K562 (cell line): ENCODE results near the gene FBXL2. TPM values are rescaled to one million over a fixed set of nuclear protein-coding genes. Genes with fewer than 3 reads are reported as not detected.

ENCODE experiments used
- ATAC-seq: fragments of 200-7000 bp; cut with Tn5 transposase; 3 replicates; pipeline ENCODE4 v1.9.1; 2020; ENCODE audit warnings: moderate library complexity
- BruUV-seq: library from RNA; stranded (reverse); fragments of 400-500 nt; replicated peaks from 2 replicates; lab custom pipeline; 2021; lab: Mats Ljungman, UMichigan
- CTCF ChIA-PET: fragments of 300-600 bp; formaldehyde crosslinking; extraction: SDS; loops from one replicate; lab custom pipeline; 2021; ENCODE audit warnings: low intra/inter-chr PET ratio; lab: Yijun Ruan, JAX
- POLR2A ChIA-PET: fragments of 300-600, 350-650 bp; sonication (Branson Sonifier 250); formaldehyde crosslinking; extraction: SDS; loops from one replicate; lab custom pipeline; 2021; ENCODE audit warnings: antibody characterized with exemption, inconsistent platforms; lab: Yijun Ruan, JAX
- DNase-seq, 4 experiments: peaks; one replicate each; pipeline versions ENCODE4 v3.0.0 to v3.0.0-alpha.2; 2011 to 2018; ENCODE audit warnings: low spot score in 3 of 4, mixed read lengths in 3 of 4; ENCODE audit errors: extremely low read depth in 1 of 4
- FAIRE-seq: peaks from 2 replicates; lab custom pipeline; 2011; peaks lifted over from hg19 to GRCh38; lab: Jason Lieb, UNC
- H2AFZ ChIP-seq: 2 replicates; pipeline ENCODE4 v1.6.0; 2011; ENCODE audit warnings: low read depth, low read length, control low read depth, inconsistent platforms
- H3K27ac ChIP-seq: fragments of 200-600 bp; 3 replicates; pipeline ENCODE4 v1.8.0; 2011; ENCODE audit warnings: low read depth, mild to moderate bottlenecking, control low read depth, inconsistent platforms, low read length, moderate library complexity, mixed read lengths; ENCODE audit errors: extremely low read depth
- H3K27me3 ChIP-seq, 2 experiments: fragments of 300-600 bp in 1 of 2; 2 replicates in 1 of 2; 3 replicates in 1 of 2; pipeline versions ENCODE4 v1.6.0 to v1.8.0; 2011; ENCODE audit warnings: inconsistent platforms in 2 of 2, low read length in 2 of 2, mild to moderate bottlenecking in 1 of 2, mixed read lengths in 1 of 2, moderate library complexity in 1 of 2; ENCODE audit not compliant: control insufficient read depth in 2 of 2, insufficient read depth in 2 of 2
- H3K36me3 ChIP-seq: fragments of 300-600 bp; 3 replicates; pipeline ENCODE4 v1.8.0; 2011; ENCODE audit warnings: mild to moderate bottlenecking, low read length, inconsistent platforms; ENCODE audit not compliant: control insufficient read depth, insufficient read depth
- H3K4me1 ChIP-seq, 2 experiments: fragments of 200-600 bp in 1 of 2; replicated peaks in 1 of 2; 2 replicates in 1 of 2; 3 replicates in 1 of 2; pipeline versions ENCODE4 v1.5.1 to v1.8.0; 2011; ENCODE audit warnings: inconsistent platforms in 2 of 2, low read length in 2 of 2, mild to moderate bottlenecking in 1 of 2, mixed read lengths in 1 of 2, moderate library complexity in 1 of 2; ENCODE audit not compliant: control insufficient read depth in 2 of 2, insufficient read depth in 2 of 2
- H3K4me2 ChIP-seq: 2 replicates; pipeline ENCODE4 v1.6.1; 2011; ENCODE audit warnings: low read length, control low read depth, inconsistent platforms, mixed read lengths; ENCODE audit not compliant: insufficient read depth
- H3K4me3 ChIP-seq: fragments of 200-600 bp; sonication (generic), shearing (Covaris generic); 2 replicates; pipeline ENCODE4 v1.5.1; 2016; ENCODE audit warnings: control low read depth, inconsistent platforms
- H3K79me2 ChIP-seq: fragments of 200-600 bp; 3 replicates; pipeline ENCODE4 v1.8.0; 2011; ENCODE audit warnings: low read length, inconsistent platforms; ENCODE audit not compliant: control insufficient read depth, insufficient read depth
- H3K9ac ChIP-seq, 2 experiments: 2 replicates each; pipeline versions ENCODE4 v1.6.0 to v1.6.1; 2011; ENCODE audit warnings: low read depth in 2 of 2, low read length in 2 of 2, control low read depth in 1 of 2, inconsistent platforms in 1 of 2, mild to moderate bottlenecking in 1 of 2, mixed read lengths in 1 of 2; ENCODE audit not compliant: insufficient read depth in 1 of 2
- H3K9me1 ChIP-seq: one replicate; pipeline ENCODE4 v1.6.0; 2011; ENCODE audit warnings: inconsistent platforms, mild to moderate bottlenecking, low read length, moderate library complexity; ENCODE audit not compliant: control insufficient read depth, insufficient read depth
- H3K9me3 ChIP-seq: replicated peaks from 2 replicates; pipeline ENCODE4 v1.5.1; 2011; ENCODE audit warnings: low read depth, low read length, inconsistent platforms; ENCODE audit not compliant: control insufficient read depth, insufficient read depth
- H4K20me1 ChIP-seq: replicated peaks from 2 replicates; pipeline ENCODE4 v1.6.1; 2011; ENCODE audit warnings: low read length, inconsistent platforms, mixed read lengths; ENCODE audit not compliant: control insufficient read depth, insufficient read depth
- BRD4 ChIP-seq: fragments of 200-600 bp; sonication (generic); IDR thresholded peaks from 2 replicates; pipeline ENCODE4 v1.6.1; 2017; ENCODE audit warnings: inconsistent platforms
- NFE2L1 ChIP-seq: fragments of 450-650 bp; IDR thresholded peaks from 2 replicates; pipeline ENCODE4 v1.6.1; 2016; ENCODE audit warnings: missing genetic modification characterization, low read depth, mild to moderate bottlenecking, missing compliant biosample characterization, moderate library complexity, borderline replicate concordance
- NR2C1 ChIP-seq, 2 experiments: fragments of 450-650 bp; IDR thresholded peaks; 2 replicates each; pipeline ENCODE4 v1.6.1; 2017; ENCODE audit warnings: mild to moderate bottlenecking in 2 of 2, antibody characterized with exemption in 1 of 2, inconsistent platforms in 1 of 2, missing compliant biosample characterization in 1 of 2, missing genetic modification characterization in 1 of 2
- PHB2 ChIP-seq: fragments of 450-650 bp; IDR thresholded peaks from 2 replicates; pipeline ENCODE4 v1.6.1; 2017; ENCODE audit warnings: low read depth
- PHF20 ChIP-seq: fragments of 450-650 bp; IDR thresholded peaks from 2 replicates; pipeline ENCODE4 v1.6.1; 2018; ENCODE audit not compliant: partially characterized antibody
- RBM14 ChIP-seq: fragments of 200-400 bp; formaldehyde crosslinking; IDR thresholded peaks from 2 replicates; pipeline ENCODE4 v1.6.1; 2018; ENCODE audit warnings: low read depth, mild to moderate bottlenecking, low read length, moderate library complexity, borderline replicate concordance; ENCODE audit not compliant: insufficient read depth
- ZNF165 ChIP-seq: fragments of 250-450 bp; sonication (Bioruptor Pico); IDR thresholded peaks from 2 replicates; pipeline ENCODE4 v1.4.0; 2020; ENCODE audit warnings: borderline replicate concordance
- WGBS: fragments of 100-300 bp; shearing (Covaris generic); methylation state at CpG from one replicate; pipeline ENCODE4 v1.1.6; 2016; ENCODE audit warnings: low coverage, mixed read lengths; ENCODE audit not compliant: insufficient coverage; ENCODE audit errors: missing lambda C conversion rate; 5-methylcytosine and 5-hydroxymethylcytosine counted together
- in situ Hi-C: fragments of 300-500 bp; cut with MboI; formaldehyde crosslinking; loops from 4 replicates; pipeline ENCODE4 v1.15.0; 2018; ENCODE audit warnings: inconsistent platforms, mixed read lengths
- intact Hi-C: fragments of 100-400 bp; cut with micrococcal nuclease; formaldehyde crosslinking; loops from 2 replicates; pipeline ENCODE4 v1.14.2; 2022
- polyA plus RNA-seq, 8 experiments: library from polyadenylated mRNA; depleted of rRNA in 4 of 8; stranded (reverse) in 5 of 8; unstranded in 3 of 8; fragments of >200 nt; fragmentation: Nextera tagmentation in 2 of 8; fragmentation: Illumina TruSeq in 1 of 8; extraction: Ambion mirVana in 2 of 8; extraction: Trizol in 1 of 8; gene quantifications; 2 replicates each; pipeline versions ENCODE4 v1.2.1 to v1.2.3, GENCODE V29; 2011 to 2014; ENCODE audit warnings: inconsistent platforms in 1 of 8, missing spikeins in 1 of 8
- total RNA-seq, 7 experiments: library from RNA; depleted of rRNA in 6 of 7; stranded (reverse); fragments of >200 nt in 6 of 7; fragmentation: Illumina TruSeq in 2 of 7; extraction: Trizol in 2 of 7; gene quantifications; 2 replicates each; pipeline versions ENCODE4 v1.2.1 to v1.2.3, GENCODE V29; 2011 to 2021; ENCODE audit warnings: low replicate concordance in 1 of 7
- TF ChIP-seq, protein P1 (sequence below), 2 experiments: IDR thresholded peaks; 2 replicates each; pipeline ENCODE4 v1.6.1; 2012; ENCODE audit warnings: improper control_type of control experiment in 2 of 2, low read depth in 2 of 2, low read length in 2 of 2, borderline replicate concordance in 1 of 2
- TF ChIP-seq, protein P2 (sequence below): fragments of 450-650 bp; IDR thresholded peaks from 2 replicates; pipeline ENCODE4 v1.6.1; 2017; ENCODE audit warnings: antibody characterized with exemption, mild to moderate bottlenecking

The FBXL2 gene
- total and polyA plus RNA-seq, 9 of the 15 experiments (the other 6 are each of a cell fraction or from before 2014, with no cell fraction given): 1.3 to 6.9 (median 1.9) TPM

DNA sequence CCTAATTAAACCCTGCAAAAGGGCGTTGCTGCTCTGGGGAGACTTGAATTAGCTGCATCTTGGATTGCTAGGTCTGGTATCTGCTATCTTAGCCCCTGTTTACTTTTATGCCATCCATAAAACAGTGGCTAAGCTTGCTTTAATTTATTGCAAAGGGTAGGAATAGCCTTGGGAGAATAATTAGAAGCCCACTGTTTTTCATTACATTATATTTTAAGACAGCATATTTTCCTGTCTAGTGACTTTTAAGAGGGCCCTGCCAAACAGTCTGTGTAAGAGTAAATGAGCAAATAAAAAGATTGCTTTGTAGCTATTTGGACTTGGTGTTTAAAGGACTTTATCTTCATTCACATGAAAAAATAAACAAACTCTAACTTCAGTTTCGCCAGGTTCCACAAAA lies 41.2 kb upstream of the FBXL2 start:
- H3K9me1 ChIP-seq: no peaks in the 10 kb centered on the region
- DNase-seq (no peak), ATAC-seq (no peak), FAIRE-seq (no peak)
- in situ Hi-C loops (no loop called here), intact Hi-C loops (loop anchor here (10.0 kb wide), 1 partner anchor 291 kb away; no protein-coding TSS in a partner anchor)
- H3K4me3 ChIP-seq: no peak overlapping the region
- no peaks in the 10 kb centered on the region for H3K4me1 ChIP-seq
- no peaks in the 10 kb centered on the region for H3K79me2 ChIP-seq
- H3K9ac ChIP-seq: no peak overlapping the region
- POLR2A ChIA-PET: no interaction called here
- no peaks in the 10 kb centered on the region for H3K9me3 ChIP-seq
- H2AFZ ChIP-seq: no peak overlapping the region
- BruUV-seq: no TSS peak
- H3K27me3 ChIP-seq: peaks cover 3 to 8% of the 10 kb centered on the region in 2 experiments; a peak in 2 of 5 replicates
- CTCF ChIA-PET: no interaction called here
- WGBS: 0% methylated on average over 2 of the region's 2 CpGs
- no peaks in the 10 kb centered on the region for H3K36me3 ChIP-seq
- no peak overlapping the region for H3K27ac ChIP-seq
- TF ChIP-seq PHB2 (no peak), ZNF165 (CRISPR knock-in tag) (no peak)
- H3K4me2 ChIP-seq: no peak overlapping the region
- H4K20me1 ChIP-seq: 0 out of 2 replicates have a peak, but pooled peaks cover 4% of the 10 kb centered on the region

DNA sequence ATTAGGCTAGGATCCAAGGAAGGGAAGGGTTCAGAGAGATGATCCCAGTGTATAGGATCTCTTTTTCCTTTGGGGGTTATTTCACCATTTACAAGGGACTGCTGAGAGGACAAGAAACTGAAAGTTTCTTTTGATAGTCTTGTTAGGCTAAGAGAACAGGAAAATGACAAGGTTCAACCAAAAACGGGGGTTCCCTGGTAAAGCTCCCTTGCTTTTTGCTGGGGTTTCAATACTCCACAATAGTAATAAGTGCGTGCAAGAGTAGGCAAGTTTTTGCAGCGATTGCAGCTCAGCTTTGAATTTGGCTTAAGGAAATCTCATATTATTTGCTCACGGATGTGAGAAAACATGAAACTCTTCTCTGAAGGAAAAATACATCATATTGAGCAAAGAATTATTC lies 39.8 kb upstream of the FBXL2 start:
- Histone ChIP-seq H3K79me2 (no peaks in the 10 kb centered on the region), H3K4me1 (no peaks in the 10 kb centered on the region), H3K4me2 (no peak overlapping the region), H3K4me3 (no peak overlapping the region), H4K20me1 (no peaks in the 10 kb centered on the region), H3K9me1 (no peaks in the 10 kb centered on the region), H2AFZ (no peak overlapping the region), H3K9me3 (no peaks in the 10 kb centered on the region), H3K9ac (no peak overlapping the region), H3K27ac (no peak overlapping the region), H3K36me3 (no peaks in the 10 kb centered on the region), H3K27me3 (peaks cover 0 to 8% of the 10 kb centered on the region in 2 experiments; a peak in 2 of 5 replicates)
- 2% methylated on average over 4 of the region's 4 CpGs for WGBS
- POLR2A ChIA-PET: no interaction called here
- no peak for ATAC-seq
- no peak for DNase-seq
- in situ Hi-C loops (no loop called here), intact Hi-C loops (loop anchor here (10.0 kb wide), 1 partner anchor 293 kb away; no protein-coding TSS in a partner anchor)
- BruUV-seq: no TSS peak
- FAIRE-seq: no peak
- CTCF ChIA-PET: no interaction called here
- TF ChIP-seq, protein P1, sequence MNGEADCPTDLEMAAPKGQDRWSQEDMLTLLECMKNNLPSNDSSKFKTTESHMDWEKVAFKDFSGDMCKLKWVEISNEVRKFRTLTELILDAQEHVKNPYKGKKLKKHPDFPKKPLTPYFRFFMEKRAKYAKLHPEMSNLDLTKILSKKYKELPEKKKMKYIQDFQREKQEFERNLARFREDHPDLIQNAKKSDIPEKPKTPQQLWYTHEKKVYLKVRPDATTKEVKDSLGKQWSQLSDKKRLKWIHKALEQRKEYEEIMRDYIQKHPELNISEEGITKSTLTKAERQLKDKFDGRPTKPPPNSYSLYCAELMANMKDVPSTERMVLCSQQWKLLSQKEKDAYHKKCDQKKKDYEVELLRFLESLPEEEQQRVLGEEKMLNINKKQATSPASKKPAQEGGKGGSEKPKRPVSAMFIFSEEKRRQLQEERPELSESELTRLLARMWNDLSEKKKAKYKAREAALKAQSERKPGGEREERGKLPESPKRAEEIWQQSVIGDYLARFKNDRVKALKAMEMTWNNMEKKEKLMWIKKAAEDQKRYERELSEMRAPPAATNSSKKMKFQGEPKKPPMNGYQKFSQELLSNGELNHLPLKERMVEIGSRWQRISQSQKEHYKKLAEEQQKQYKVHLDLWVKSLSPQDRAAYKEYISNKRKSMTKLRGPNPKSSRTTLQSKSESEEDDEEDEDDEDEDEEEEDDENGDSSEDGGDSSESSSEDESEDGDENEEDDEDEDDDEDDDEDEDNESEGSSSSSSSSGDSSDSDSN (IDR thresholded peaks at IDR 0.05; ENCODE audit: borderline replicate concordance in 1 of 2, low read depth in 2 of 2, low read length in 2 of 2): no peak
- TF ChIP-seq NR2C1 (IDR thresholded peaks at IDR 0.05) (no peak), NR2C1 (tag; IDR thresholded peaks at IDR 0.05) (no peak), NFE2L1 (no peak), PHF20 (no peak), RBM14 (no peak), BRD4 (no peak)
- TF ChIP-seq, protein P2, sequence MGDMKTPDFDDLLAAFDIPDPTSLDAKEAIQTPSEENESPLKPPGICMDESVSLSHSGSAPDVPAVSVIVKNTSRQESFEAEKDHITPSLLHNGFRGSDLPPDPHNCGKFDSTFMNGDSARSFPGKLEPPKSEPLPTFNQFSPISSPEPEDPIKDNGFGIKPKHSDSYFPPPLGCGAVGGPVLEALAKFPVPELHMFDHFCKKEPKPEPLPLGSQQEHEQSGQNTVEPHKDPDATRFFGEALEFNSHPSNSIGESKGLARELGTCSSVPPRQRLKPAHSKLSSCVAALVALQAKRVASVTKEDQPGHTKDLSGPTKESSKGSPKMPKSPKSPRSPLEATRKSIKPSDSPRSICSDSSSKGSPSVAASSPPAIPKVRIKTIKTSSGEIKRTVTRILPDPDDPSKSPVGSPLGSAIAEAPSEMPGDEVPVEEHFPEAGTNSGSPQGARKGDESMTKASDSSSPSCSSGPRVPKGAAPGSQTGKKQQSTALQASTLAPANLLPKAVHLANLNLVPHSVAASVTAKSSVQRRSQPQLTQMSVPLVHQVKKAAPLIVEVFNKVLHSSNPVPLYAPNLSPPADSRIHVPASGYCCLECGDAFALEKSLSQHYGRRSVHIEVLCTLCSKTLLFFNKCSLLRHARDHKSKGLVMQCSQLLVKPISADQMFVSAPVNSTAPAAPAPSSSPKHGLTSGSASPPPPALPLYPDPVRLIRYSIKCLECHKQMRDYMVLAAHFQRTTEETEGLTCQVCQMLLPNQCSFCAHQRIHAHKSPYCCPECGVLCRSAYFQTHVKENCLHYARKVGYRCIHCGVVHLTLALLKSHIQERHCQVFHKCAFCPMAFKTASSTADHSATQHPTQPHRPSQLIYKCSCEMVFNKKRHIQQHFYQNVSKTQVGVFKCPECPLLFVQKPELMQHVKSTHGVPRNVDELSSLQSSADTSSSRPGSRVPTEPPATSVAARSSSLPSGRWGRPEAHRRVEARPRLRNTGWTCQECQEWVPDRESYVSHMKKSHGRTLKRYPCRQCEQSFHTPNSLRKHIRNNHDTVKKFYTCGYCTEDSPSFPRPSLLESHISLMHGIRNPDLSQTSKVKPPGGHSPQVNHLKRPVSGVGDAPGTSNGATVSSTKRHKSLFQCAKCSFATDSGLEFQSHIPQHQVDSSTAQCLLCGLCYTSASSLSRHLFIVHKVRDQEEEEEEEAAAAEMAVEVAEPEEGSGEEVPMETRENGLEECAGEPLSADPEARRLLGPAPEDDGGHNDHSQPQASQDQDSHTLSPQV: no peak
